Sciatic nerve (tissue), 2 donors: ENCODE results near the gene XRN2. TPM values are rescaled to one million over a fixed set of nuclear protein-coding genes. Genes with fewer than 3 reads are reported as not detected.

Experiments used
- ATAC-seq: fragments of 200-7000 bp; cut with Tn5 transposase; one replicate; pipeline ENCODE4 v1.9.1; 2020; ENCODE audit warnings: mild to moderate bottlenecking, moderate library complexity
- DNase-seq: peaks from one replicate; pipeline ENCODE4 v3.0.0-alpha.2; 2020; ENCODE audit warnings: low spot score
- intact Hi-C: fragments of 100-400 bp; cut with DNase I; formaldehyde crosslinking; loops from one replicate; pipeline ENCODE4 v1.14.2; 2022
- total RNA-seq: library from RNA; stranded (reverse); fragmentation: NEBNext Ultra II Directional; extraction: Animal tissue kit (Norgen Biotek cat#: 25700); gene quantifications from one replicate; pipeline ENCODE4 v1.2.1, GENCODE V29; 2021
- donor health status: DM: no; HTN: no; CAD: no.
- donor health status: DM: no; HTN: no; CAD: no.

Gene XRN2
- 45.3 TPM for total RNA-seq

GRCh38 chr20:21303061-21303871 lies at the start of gene XRN2:
Gene XRN2 (plus strand): TSS chr20:21303331. CDS start chr20:21303399, 68 bp downstream.
- ATAC-seq (peak; percentile 98), DNase-seq (peak; percentile 98)
- intact Hi-C loops, result no loop called here

- DNase-seq (no peak), ATAC-seq (no peak)
- intact Hi-C loops, result no loop called here
Measured at GRCh38 chr20:21257192-21257591, 45.9 kb upstream of the XRN2 start.

- intact Hi-C loops, result no loop called here
- DNase-seq, result no peak
- no peak for ATAC-seq
Measured at GRCh38 chr20:21258411-21258810, 44.7 kb upstream of the XRN2 start.

GRCh38 chr20:21259346-21259745 lies 43.8 kb upstream of the XRN2 start:
- ATAC-seq (no peak), DNase-seq (no peak)
- intact Hi-C loops, result no loop called here

GRCh38 chr20:21262812-21263211 lies 40.3 kb upstream of the XRN2 start:
- DNase-seq (no peak), ATAC-seq (no peak)
- intact Hi-C loops, result no loop called here

- intact Hi-C loops, result no loop called here
- ATAC-seq (no peak), DNase-seq (no peak)
Measured at GRCh38 chr20:21265261-21266190, 37.6 kb upstream of the XRN2 start.

- ATAC-seq (no peak), DNase-seq (no peak)
- intact Hi-C loops, result no loop called here
Measured at GRCh38 chr20:21266191-21266536, 37.0 kb upstream of the XRN2 start.

GRCh38 chr20:21269772-21270171 lies 33.4 kb upstream of the XRN2 start:
- DNase-seq (no peak), ATAC-seq (no peak)
- intact Hi-C loops, result no loop called here

- DNase-seq, result no peak
- intact Hi-C loops, result no loop called here
Measured at GRCh38 chr20:21270806-21271205, 32.3 kb upstream of the XRN2 start.

GRCh38 chr20:21272279-21272678 lies 30.9 kb upstream of the XRN2 start:
- ATAC-seq (no peak), DNase-seq (no peak)
- intact Hi-C loops, result no loop called here

More at GRCh38 chr20:21270806-21271205, 32.3 kb upstream of the XRN2 start:
- ATAC-seq, result no peak

GRCh38 chr20:21272679-21273078 lies 30.5 kb upstream of the XRN2 start:
- ATAC-seq, result no peak
- DNase-seq, result no peak
- intact Hi-C loops, result no loop called here

GRCh38 chr20:21273755-21274386 lies 29.3 kb upstream of the XRN2 start:
- DNase-seq (no peak), ATAC-seq (no peak)
- intact Hi-C loops, result no loop called here

- DNase-seq (no peak), ATAC-seq (no peak)
- intact Hi-C loops, result no loop called here
Measured at GRCh38 chr20:21278829-21279228, 24.3 kb upstream of the XRN2 start.

- intact Hi-C loops, result no loop called here
- ATAC-seq, result no peak
- no peak for DNase-seq
Measured at GRCh38 chr20:21279706-21280521, 23.2 kb upstream of the XRN2 start.

GRCh38 chr20:21280522-21281016 lies 22.6 kb upstream of the XRN2 start:
- DNase-seq (no peak), ATAC-seq (no peak)
- intact Hi-C loops, result no loop called here

GRCh38 chr20:21286775-21287174 lies 16.4 kb upstream of the XRN2 start:
- intact Hi-C loops, result no loop called here
- no peak for ATAC-seq
- no peak for DNase-seq

GRCh38 chr20:21288587-21289370 lies 14.4 kb upstream of the XRN2 start:
- no peak for DNase-seq
- ATAC-seq, result no peak
- intact Hi-C loops, result no loop called here

GRCh38 chr20:21289651-21290050 lies 13.5 kb upstream of the XRN2 start:
- ATAC-seq, result no peak
- intact Hi-C loops, result no loop called here
- DNase-seq, result no peak
